B cell (primary cell): ENCODE data around the gene BANF2. TPM values are rescaled to one million over a fixed set of nuclear protein-coding genes. Genes with fewer than 3 reads are reported as not detected.

Experiments
- ATAC-seq: fragments of 200-7000 bp; cut with Tn5 transposase; one replicate; pipeline ENCODE4 v1.10.0; 2021; ENCODE audit warnings: low read depth, mild to moderate bottlenecking, moderate number of reproducible peaks, moderate library complexity
- CTCF ChIA-PET: fragments of 350-600 bp; sonication (Branson Sonifier 250); formaldehyde crosslinking; loops from one replicate; lab custom pipeline; 2021; ENCODE audit warnings: antibody characterized with exemption, inconsistent platforms; lab: Charles Lee
- POLR2A ChIA-PET: fragments of 350-600 bp; sonication (Branson Sonifier 250); formaldehyde crosslinking; loops from one replicate; lab custom pipeline; 2021; ENCODE audit warnings: antibody characterized with exemption; lab: Charles Lee
- DNase-seq: peaks from one replicate; pipeline ENCODE4 v3.0.0; 2013
- H2AFZ ChIP-seq: 2 replicates; pipeline ENCODE4 v1.6.1; 2012; ENCODE audit warnings: mild to moderate bottlenecking, low read depth, low read length; ENCODE audit not compliant: insufficient read depth, poor library complexity, severe bottlenecking
- H3K27ac ChIP-seq, 2 donors: 1 replicate in 1 of 2; 2 replicates in 1 of 2; pipeline ENCODE4 v1.5.1; 2012 to 2013; ENCODE audit warnings: low read length in 2 of 2, mild to moderate bottlenecking in 2 of 2, moderate library complexity in 1 of 2
- H3K27me3 ChIP-seq, 4 experiments: fragments of 200-600 bp in 1 of 4; sonication (generic) in 1 of 4; replicated peaks in 1 of 4; 1 replicate in 2 of 4; 2 replicates in 2 of 4; pipeline versions ENCODE4 v1.6.1 to v1.7.0; 2013 to 2016; ENCODE audit warnings: low read length in 3 of 4, mild to moderate bottlenecking in 2 of 4, mixed read lengths in 1 of 4, moderate library complexity in 1 of 4; ENCODE audit not compliant: insufficient read depth in 4 of 4, control insufficient read depth in 3 of 4; ENCODE audit errors: control extremely low read depth in 1 of 4
- H3K36me3 ChIP-seq, 2 experiments: replicated peaks in 1 of 2; 1 replicate in 1 of 2; 2 replicates in 1 of 2; pipeline versions ENCODE4 v1.6.1 to v1.7.1; 2013; ENCODE audit warnings: low read length in 1 of 2; ENCODE audit not compliant: insufficient read depth in 2 of 2, control insufficient read depth in 1 of 2; ENCODE audit errors: control extremely low read depth in 1 of 2, extremely low read depth in 1 of 2
- H3K4me1 ChIP-seq, 2 donors: fragments of 200-600 bp in 1 of 2; sonication (generic) in 1 of 2; 1 replicate in 1 of 2; 2 replicates in 1 of 2; pipeline versions ENCODE4 v1.5.1 to v1.6.1; 2013 to 2017; ENCODE audit warnings: low read length in 2 of 2; ENCODE audit not compliant: control insufficient read depth in 2 of 2, insufficient read depth in 2 of 2
- H3K4me2 ChIP-seq: replicated peaks from 2 replicates; pipeline ENCODE3; 2012; ENCODE audit warnings: mild to moderate bottlenecking, low read depth, low read length; ENCODE audit not compliant: poor library complexity, severe bottlenecking
- H3K4me3 ChIP-seq, 5 experiments: fragments of 200-600 bp in 1 of 5; sonication (generic) in 1 of 5; 1 replicate in 3 of 5; 2 replicates in 2 of 5; pipeline versions ENCODE4 v1.5.1 to v1.7.0; 2011 to 2016; ENCODE audit warnings: low read length in 4 of 5, mild to moderate bottlenecking in 4 of 5, low read depth in 2 of 5, control low read depth in 1 of 5, moderate library complexity in 1 of 5; ENCODE audit not compliant: insufficient read depth in 1 of 5; ENCODE audit errors: control extremely low read depth in 1 of 5, extremely low read depth in 1 of 5
- H3K79me2 ChIP-seq: fragments of 200-600 bp; sonication (generic); one replicate; pipeline ENCODE4 v1.6.0; 2016; ENCODE audit warnings: low read length; ENCODE audit not compliant: control insufficient read depth, insufficient read depth
- H3K9ac ChIP-seq: fragments of 200-600 bp; sonication (generic); 2 replicates; pipeline ENCODE4 v1.6.1; 2017; ENCODE audit warnings: mild to moderate bottlenecking, low read length, moderate library complexity
- H3K9me3 ChIP-seq, 3 donors: one replicate each; pipeline versions ENCODE4 v1.6.1 to v1.7.1; 2013; ENCODE audit warnings: low read length in 2 of 3; ENCODE audit not compliant: control insufficient read depth in 2 of 3, insufficient read depth in 1 of 3; ENCODE audit errors: control extremely low read depth in 1 of 3
- H4K20me1 ChIP-seq: 2 replicates; pipeline ENCODE4 v1.6.0; 2012; ENCODE audit warnings: mild to moderate bottlenecking, low read length; ENCODE audit not compliant: insufficient read depth, control insufficient read depth, poor library complexity, severe bottlenecking
- H3K27ac Mint-ChIP-seq: one replicate; pipeline ENCODE4 v1.8.0; 2021; ENCODE audit warnings: mixed read lengths
- H3K27me3 Mint-ChIP-seq: one replicate; pipeline ENCODE4 v1.8.0; 2021; ENCODE audit warnings: mixed read lengths
- H3K4me1 Mint-ChIP-seq: one replicate; pipeline ENCODE4 v1.8.0; 2021; ENCODE audit warnings: mixed read lengths
- H3K4me3 Mint-ChIP-seq: one replicate; pipeline ENCODE4 v1.8.0; 2021; ENCODE audit warnings: mixed read lengths
- H3K9me3 Mint-ChIP-seq: one replicate; pipeline ENCODE4 v1.8.0; 2022; ENCODE audit warnings: mixed read lengths; ENCODE audit not compliant: insufficient read depth
- EZH2 ChIP-seq: IDR thresholded peaks from 2 replicates; pipeline ENCODE4 v1.6.1; 2012; ENCODE audit warnings: borderline replicate concordance, low read depth, mild to moderate bottlenecking, moderate library complexity, low read length; ENCODE audit not compliant: insufficient read depth, poor library complexity, severe bottlenecking
- WGBS: methylation state at CpG from one replicate; pipeline ENCODE4 v1.1.5; 2013; ENCODE audit warnings: missing lambda C conversion rate; ENCODE audit not compliant: insufficient coverage; 5-methylcytosine and 5-hydroxymethylcytosine counted together
- intact Hi-C: fragments of 100-400 bp; cut with micrococcal nuclease; formaldehyde crosslinking; loops from one replicate; pipeline ENCODE4 v1.10.0; 2022
- polyA plus RNA-seq: library from polyadenylated mRNA; depleted of rRNA; stranded (reverse); fragments of >200 nt; gene quantifications from 2 replicates; pipeline ENCODE4 v1.2.3, GENCODE V29; 2012
- total RNA-seq, 2 donors: library from RNA; stranded (reverse); fragments of 120-200 nt in 1 of 2; gene quantifications; 1 replicate in 1 of 2; 2 replicates in 1 of 2; pipeline versions ENCODE4 v1.2.3 to v1.2.4, GENCODE V29; 2013 to 2022
- TF ChIP-seq, protein P1 (sequence below): fragments of 200-600 bp; IDR thresholded peaks from one replicate; pipeline ENCODE4 v1.8.0; 2022; ENCODE audit warnings: antibody characterized with exemption, mild to moderate bottlenecking

The BANF2 gene
- total and polyA plus RNA-seq, 2 donors (not counting 1 experiment from before 2014, with no cell fraction given), result not detected

DNA sequence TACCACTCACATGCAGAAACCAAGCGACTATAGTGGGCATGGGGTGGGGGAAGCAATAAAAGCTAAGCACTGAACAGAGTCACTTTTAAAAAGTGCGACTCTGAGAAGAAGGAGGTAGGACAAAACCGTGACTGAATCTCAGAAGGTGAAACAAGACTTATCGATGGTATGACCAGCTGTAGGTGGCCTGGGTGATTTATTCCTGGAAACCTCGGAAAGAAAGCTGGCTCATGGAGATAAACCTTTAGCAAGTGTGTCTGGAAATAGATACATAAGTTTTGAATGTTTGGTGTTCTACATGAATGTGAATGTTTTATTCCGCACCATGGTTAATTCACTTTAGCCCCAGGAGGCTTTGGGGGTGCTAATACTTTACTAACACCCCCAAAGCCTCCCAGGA is 43.9 kb downstream of the BANF2 start:
- peaks cover 11% of the 10 kb centered on the region for H3K27me3 Mint-ChIP-seq
- intact Hi-C loops, result no loop called here
- no peak overlapping the region for H2AFZ ChIP-seq
- H3K4me1 Mint-ChIP-seq, result no peaks in the 10 kb centered on the region
- H3K4me2 ChIP-seq, result no peak overlapping the region
- WGBS, result 89% methylated on average over 4 of the region's 6 CpGs
- H3K27ac Mint-ChIP-seq, result no peak overlapping the region
- no peaks in the 10 kb centered on the region for H3K79me2 ChIP-seq
- no peaks in the 10 kb centered on the region for H3K4me1 ChIP-seq
- ChIA-PET CTCF (no interaction called here), POLR2A (no interaction called here)
- ATAC-seq (no peak), DNase-seq (no peak)
- H3K4me3 ChIP-seq, result no peak overlapping the region
- peaks cover 0 to 2% (median 0%) of the 10 kb centered on the region in 4 experiments for H3K27me3 ChIP-seq
- TF ChIP-seq, protein P1, sequence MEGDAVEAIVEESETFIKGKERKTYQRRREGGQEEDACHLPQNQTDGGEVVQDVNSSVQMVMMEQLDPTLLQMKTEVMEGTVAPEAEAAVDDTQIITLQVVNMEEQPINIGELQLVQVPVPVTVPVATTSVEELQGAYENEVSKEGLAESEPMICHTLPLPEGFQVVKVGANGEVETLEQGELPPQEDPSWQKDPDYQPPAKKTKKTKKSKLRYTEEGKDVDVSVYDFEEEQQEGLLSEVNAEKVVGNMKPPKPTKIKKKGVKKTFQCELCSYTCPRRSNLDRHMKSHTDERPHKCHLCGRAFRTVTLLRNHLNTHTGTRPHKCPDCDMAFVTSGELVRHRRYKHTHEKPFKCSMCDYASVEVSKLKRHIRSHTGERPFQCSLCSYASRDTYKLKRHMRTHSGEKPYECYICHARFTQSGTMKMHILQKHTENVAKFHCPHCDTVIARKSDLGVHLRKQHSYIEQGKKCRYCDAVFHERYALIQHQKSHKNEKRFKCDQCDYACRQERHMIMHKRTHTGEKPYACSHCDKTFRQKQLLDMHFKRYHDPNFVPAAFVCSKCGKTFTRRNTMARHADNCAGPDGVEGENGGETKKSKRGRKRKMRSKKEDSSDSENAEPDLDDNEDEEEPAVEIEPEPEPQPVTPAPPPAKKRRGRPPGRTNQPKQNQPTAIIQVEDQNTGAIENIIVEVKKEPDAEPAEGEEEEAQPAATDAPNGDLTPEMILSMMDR, result no peak
- TF ChIP-seq EZH2, result no peak
- no peak overlapping the region for H3K9ac ChIP-seq
- no peaks in the 10 kb centered on the region for H4K20me1 ChIP-seq
- no peak overlapping the region for H3K4me3 Mint-ChIP-seq
- no peak overlapping the region for H3K27ac ChIP-seq
- peaks cover 1% of the 10 kb centered on the region for H3K9me3 Mint-ChIP-seq
- peaks cover 0 to 3% (median 0%) of the 10 kb centered on the region in 3 donors for H3K9me3 ChIP-seq
- no peaks in the 10 kb centered on the region for H3K36me3 ChIP-seq

DNA sequence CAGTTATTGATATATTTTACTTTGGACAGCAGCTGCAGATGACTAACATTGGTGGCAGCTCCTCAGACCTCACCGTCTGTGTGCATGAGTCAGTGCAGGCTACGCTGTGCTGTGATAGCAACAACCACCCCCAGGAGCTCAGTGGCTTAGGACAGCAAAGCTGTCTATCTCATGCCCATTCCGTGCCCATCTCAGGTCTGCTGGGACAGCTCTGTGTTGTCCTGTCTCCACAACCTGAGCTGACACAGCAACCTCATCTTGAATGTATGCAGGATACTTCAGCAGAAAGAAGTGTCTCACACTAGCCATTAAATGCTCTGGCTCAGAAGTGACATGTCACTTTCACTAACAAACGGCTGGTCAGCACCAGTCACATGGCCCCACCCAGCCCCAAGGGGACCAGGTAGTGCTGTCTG is 47.7 kb downstream of the BANF2 start:
- no peak overlapping the region for H2AFZ ChIP-seq
- WGBS, result 91% methylated on average over 3 of the region's 4 CpGs
- intact Hi-C loops, result no loop called here
- CTCF ChIA-PET, result interaction anchor here (1.6 kb wide), 1 partner anchor 151 kb away, joined by 4 read pairs; no protein-coding TSS in a partner anchor
- H3K9ac ChIP-seq, result no peak overlapping the region
- Mint-ChIP-seq H3K9me3 (no peaks in the 10 kb centered on the region), H3K4me1 (no peaks in the 10 kb centered on the region), H3K4me3 (no peak overlapping the region), H3K27me3 (peaks cover 4% of the 10 kb centered on the region), H3K27ac (no peak overlapping the region)
- no peak overlapping the region for H3K27ac ChIP-seq
- TF ChIP-seq, protein P1, result no peak
- TF ChIP-seq EZH2, result no peak
- no peak for DNase-seq
- no peaks in the 10 kb centered on the region for H3K79me2 ChIP-seq
- H3K36me3 ChIP-seq, result no peaks in the 10 kb centered on the region
- no peaks in the 10 kb centered on the region for H4K20me1 ChIP-seq
- POLR2A ChIA-PET, result no interaction called here
- H3K27me3 ChIP-seq, result no peaks in the 10 kb centered on the region
- no peak overlapping the region for H3K4me3 ChIP-seq
- no peaks in the 10 kb centered on the region for H3K4me1 ChIP-seq
- H3K4me2 ChIP-seq, result no peak overlapping the region
- no peak for ATAC-seq
- H3K9me3 ChIP-seq, result peaks cover 0 to 3% (median 0%) of the 10 kb centered on the region in 3 donors
